PC-3 (cell line): ENCODE results near the gene KLHL36. TPM values are rescaled to one million over a fixed set of nuclear protein-coding genes. Genes with fewer than 3 reads are reported as not detected.

Experiments used
- ATAC-seq: fragments of 200-7000 bp; cut with Tn5 transposase; 2 replicates; pipeline ENCODE4 v1.9.1; 2020; ENCODE audit warnings: mild to moderate bottlenecking, moderate library complexity
- BruUV-seq: library from RNA; stranded (reverse); fragments of 400-500 nt; replicated peaks from 2 replicates; lab custom pipeline; 2021; lab: Mats Ljungman, UMichigan
- CTCF ChIA-PET: fragments of 300-600 bp; sonication (Branson Sonifier 250); formaldehyde crosslinking; loops from one replicate; lab custom pipeline; 2022; ENCODE audit warnings: antibody characterized with exemption; lab: Charles Lee
- POLR2A ChIA-PET: fragments of 300-600 bp; sonication (Branson Sonifier 250); formaldehyde crosslinking; loops from one replicate; lab custom pipeline; 2022; ENCODE audit warnings: antibody characterized with exemption; ENCODE audit not compliant: unreplicated experiment; lab: Charles Lee
- DNase-seq: peaks from one replicate; pipeline ENCODE4 v3.0.0-alpha.2; 2015
- H2AFZ ChIP-seq: fragments of 300-600 bp; sonication (generic); 2 replicates; pipeline ENCODE4 v1.6.0; 2016; ENCODE audit warnings: antibody characterized with exemption, low read length
- H3F3A ChIP-seq: fragments of 300-600 bp; sonication (generic); one replicate; pipeline ENCODE4 v1.6.0; 2017; ENCODE audit warnings: antibody characterized with exemption, low read length, control low read depth, mild to moderate bottlenecking; ENCODE audit not compliant: unreplicated experiment
- H3K27ac ChIP-seq: fragments of 300-600 bp; sonication (generic); 2 replicates; pipeline ENCODE4 v1.5.1; 2016; ENCODE audit warnings: mild to moderate bottlenecking, low read length
- H3K27me3 ChIP-seq: fragments of 300-600 bp; sonication (generic); 2 replicates; pipeline ENCODE4 v1.6.1; 2016; ENCODE audit warnings: low read length, mixed read lengths
- H3K36me3 ChIP-seq: fragments of 300-600 bp; sonication (generic); 2 replicates; pipeline ENCODE4 v1.6.1; 2016; ENCODE audit warnings: low read depth, mixed run types, low read length, mixed read lengths
- H3K4me1 ChIP-seq: fragments of 300-600 bp; sonication (generic); 2 replicates; pipeline ENCODE4 v1.5.1; 2016; ENCODE audit warnings: low read length; ENCODE audit not compliant: insufficient read depth
- H3K4me2 ChIP-seq: fragments of 300-600 bp; sonication (generic); 2 replicates; pipeline ENCODE4 v1.6.0; 2016; ENCODE audit warnings: low read length
- H3K4me3 ChIP-seq: fragments of 300-600 bp; sonication (generic); 2 replicates; pipeline ENCODE4 v1.5.1; 2016; ENCODE audit warnings: mild to moderate bottlenecking, low read length, mixed read lengths
- H3K79me2 ChIP-seq: fragments of 300-600 bp; sonication (generic); 2 replicates; pipeline ENCODE4 v1.6.1; 2017; ENCODE audit warnings: low read length, mixed read lengths
- H3K9ac ChIP-seq: fragments of 300-600 bp; sonication (generic); 2 replicates; pipeline ENCODE4 v1.6.0; 2016; ENCODE audit warnings: mild to moderate bottlenecking, low read length
- H3K9me2 ChIP-seq: fragments of 300-600 bp; sonication (generic); replicated peaks from 2 replicates; pipeline ENCODE4 v1.6.1; 2016; ENCODE audit warnings: mixed run types, low read length, mixed read lengths
- H3K9me3 ChIP-seq: fragments of 300-600 bp; sonication (generic); 2 replicates; pipeline ENCODE4 v1.6.1; 2016; ENCODE audit warnings: low read length, mixed read lengths
- H4K20me1 ChIP-seq: fragments of 300-600 bp; sonication (generic); 2 replicates; pipeline ENCODE4 v1.6.1; 2016; ENCODE audit warnings: low read length, mixed read lengths
- EZH2 ChIP-seq: fragments of 300-600 bp; sonication (generic); IDR thresholded peaks from one replicate; pipeline ENCODE4 v1.6.1; 2017; ENCODE audit warnings: antibody characterized with exemption, mild to moderate bottlenecking, low read length; ENCODE audit not compliant: unreplicated experiment
- EZH2phosphoT487 ChIP-seq: fragments of 300-600 bp; sonication (generic); IDR thresholded peaks from 2 replicates; pipeline ENCODE4 v1.6.1; 2018; ENCODE audit warnings: mild to moderate bottlenecking, antibody characterized with exemption, low read length, borderline replicate concordance
- intact Hi-C: fragments of 100-400 bp; cut with micrococcal nuclease; formaldehyde crosslinking; loops from 2 replicates; pipeline ENCODE4 v1.9.0; 2023
- total RNA-seq: library from RNA; depleted of rRNA; stranded (reverse); fragments of >200 nt; gene quantifications from 2 replicates; pipeline ENCODE4 v1.2.3, GENCODE V29; 2014
- TF ChIP-seq, protein P1 (sequence below): fragments of 300-600 bp; sonication (generic); conservative IDR thresholded peaks from 2 replicates; pipeline ENCODE4 v1.5.1; 2017; ENCODE audit warnings: antibody characterized with exemption, low read depth, mild to moderate bottlenecking, low read length

The KLHL36 gene
- total RNA-seq, 1 experiment from 2014 or later: 33.8 TPM

DNA sequence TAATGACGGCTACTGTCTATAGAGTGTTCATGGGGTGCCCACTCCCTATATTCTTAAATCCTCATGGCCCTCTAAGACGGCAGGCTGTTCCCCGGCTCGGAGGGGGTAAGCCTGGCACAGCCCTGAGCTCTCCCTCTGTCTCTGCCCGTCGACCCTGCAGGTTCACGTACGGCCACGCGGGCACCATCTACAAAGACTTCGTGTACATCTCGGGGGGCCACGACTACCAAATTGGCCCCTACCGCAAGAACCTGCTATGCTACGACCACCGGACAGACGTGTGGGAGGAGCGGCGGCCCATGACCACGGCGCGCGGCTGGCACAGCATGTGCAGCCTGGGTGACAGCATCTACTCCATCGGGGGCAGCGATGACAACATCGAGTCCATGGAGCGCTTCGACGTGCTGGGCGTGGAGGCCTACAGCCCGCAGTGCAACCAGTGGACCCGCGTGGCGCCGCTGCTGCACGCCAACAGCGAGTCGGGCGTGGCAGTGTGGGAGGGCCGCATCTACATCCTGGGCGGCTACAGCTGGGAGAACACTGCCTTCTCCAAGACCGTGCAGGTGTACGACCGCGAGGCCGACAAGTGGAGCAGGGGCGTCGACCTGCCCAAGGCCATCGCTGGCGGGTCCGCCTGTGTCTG is 13.2 kb downstream of the KLHL36 start:
- POLR2A ChIA-PET: interaction anchor here (0.7 kb wide), 1 partner anchor 58 kb away, joined by 6 read pairs; no protein-coding TSS in a partner anchor

DNA sequence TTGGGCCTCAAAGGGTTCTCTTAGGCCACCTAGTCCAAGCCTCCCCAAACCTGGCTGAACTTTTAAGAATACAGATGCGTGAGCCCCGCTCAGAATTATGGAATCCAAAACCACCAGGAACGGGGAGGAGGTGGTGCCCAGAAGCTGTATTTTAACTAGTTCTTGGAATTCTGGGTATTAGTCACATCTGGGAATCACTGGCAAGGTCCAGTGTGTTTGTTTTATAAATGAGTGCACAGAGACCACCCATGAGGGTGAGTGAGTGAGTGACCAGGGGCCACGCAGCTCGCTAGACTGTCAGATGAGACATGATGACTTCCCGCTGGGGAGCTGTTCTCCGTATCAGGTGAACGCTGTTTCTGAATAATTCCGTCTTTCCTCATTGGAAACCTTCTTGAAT is 14.2 kb downstream of the KLHL36 start:
- Histone ChIP-seq H3F3A (no peaks in the 10 kb centered on the region), H3K79me2 (no peaks in the 10 kb centered on the region), H3K4me3 (no peak overlapping the region), H3K27me3 (no peaks in the 10 kb centered on the region), H3K9me2 (no peaks in the 10 kb centered on the region), H3K4me2 (no peak overlapping the region), H3K4me1 (no peaks in the 10 kb centered on the region), H4K20me1 (no peaks in the 10 kb centered on the region), H3K27ac (no peak overlapping the region), H3K9me3 (no peaks in the 10 kb centered on the region), H3K36me3 (no peaks in the 10 kb centered on the region; the same call in 1 of the 2 replicates), H2AFZ (no peak overlapping the region), H3K9ac (no peak overlapping the region)
- intact Hi-C loops: no loop called here
- no TSS peak for BruUV-seq
- ATAC-seq (no peak), DNase-seq (no peak)
- ChIA-PET POLR2A (no interaction called here), CTCF (no interaction called here)
- TF ChIP-seq, protein P1, sequence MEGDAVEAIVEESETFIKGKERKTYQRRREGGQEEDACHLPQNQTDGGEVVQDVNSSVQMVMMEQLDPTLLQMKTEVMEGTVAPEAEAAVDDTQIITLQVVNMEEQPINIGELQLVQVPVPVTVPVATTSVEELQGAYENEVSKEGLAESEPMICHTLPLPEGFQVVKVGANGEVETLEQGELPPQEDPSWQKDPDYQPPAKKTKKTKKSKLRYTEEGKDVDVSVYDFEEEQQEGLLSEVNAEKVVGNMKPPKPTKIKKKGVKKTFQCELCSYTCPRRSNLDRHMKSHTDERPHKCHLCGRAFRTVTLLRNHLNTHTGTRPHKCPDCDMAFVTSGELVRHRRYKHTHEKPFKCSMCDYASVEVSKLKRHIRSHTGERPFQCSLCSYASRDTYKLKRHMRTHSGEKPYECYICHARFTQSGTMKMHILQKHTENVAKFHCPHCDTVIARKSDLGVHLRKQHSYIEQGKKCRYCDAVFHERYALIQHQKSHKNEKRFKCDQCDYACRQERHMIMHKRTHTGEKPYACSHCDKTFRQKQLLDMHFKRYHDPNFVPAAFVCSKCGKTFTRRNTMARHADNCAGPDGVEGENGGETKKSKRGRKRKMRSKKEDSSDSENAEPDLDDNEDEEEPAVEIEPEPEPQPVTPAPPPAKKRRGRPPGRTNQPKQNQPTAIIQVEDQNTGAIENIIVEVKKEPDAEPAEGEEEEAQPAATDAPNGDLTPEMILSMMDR: no peak
- TF ChIP-seq EZH2phosphoT487 (no peak), EZH2 (no peak)

More for the DNA sequence above, 13.2 kb downstream of the KLHL36 start:
- intact Hi-C loops: no loop called here
- Histone ChIP-seq H3K9me3 (no peaks in the 10 kb centered on the region), H3K27me3 (no peaks in the 10 kb centered on the region), H3K4me1 (no peaks in the 10 kb centered on the region), H2AFZ (no peak overlapping the region), H3F3A (no peaks in the 10 kb centered on the region), H3K79me2 (no peaks in the 10 kb centered on the region), H3K4me2 (no peak overlapping the region), H4K20me1 (no peaks in the 10 kb centered on the region), H3K4me3 (no peak overlapping the region), H3K27ac (no peak overlapping the region), H3K36me3 (no peaks in the 10 kb centered on the region; the same call in 1 of the 2 replicates), H3K9me2 (no peaks in the 10 kb centered on the region), H3K9ac (no peak overlapping the region)
- TF ChIP-seq EZH2: no peak
- no peak for TF ChIP-seq EZH2phosphoT487
- TF ChIP-seq, protein P1: no peak
- CTCF ChIA-PET: no interaction called here
- ATAC-seq (no peak), DNase-seq (no peak)
- no TSS peak for BruUV-seq

DNA sequence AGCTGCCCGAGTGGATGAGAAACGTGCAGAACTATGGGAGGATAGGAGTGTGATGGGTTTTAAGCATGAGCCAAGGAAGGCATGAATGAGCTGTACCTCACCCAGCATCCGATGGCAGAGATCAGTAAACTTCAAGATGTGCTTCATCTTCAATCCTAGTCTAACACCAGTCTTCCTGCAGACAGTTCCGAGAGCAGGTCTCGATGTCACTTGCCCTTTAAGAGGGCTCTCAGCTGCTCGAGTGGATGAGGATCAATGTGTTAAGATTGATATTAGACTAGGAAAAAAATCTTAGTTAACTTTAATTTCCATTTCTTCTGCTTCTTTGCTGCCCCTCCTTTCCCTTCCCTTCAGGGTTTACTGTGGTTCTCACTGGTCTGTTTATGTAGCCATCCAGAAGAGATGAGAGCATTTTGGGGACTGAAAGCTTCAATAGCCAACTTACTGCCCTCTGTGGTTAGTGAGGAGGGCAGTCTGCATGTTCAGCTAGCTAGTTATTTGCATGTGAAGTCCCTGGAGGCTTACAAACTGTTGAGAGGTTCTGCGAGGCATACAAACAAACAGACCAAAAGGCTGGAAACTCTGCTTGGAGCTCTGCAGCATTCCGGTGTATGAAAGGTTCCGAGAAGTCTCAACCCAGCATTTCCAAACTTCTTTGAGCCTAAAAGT is 15.3 kb downstream of the KLHL36 start:
- intact Hi-C loops: no loop called here
- no peak for DNase-seq
- no peak overlapping the region for H2AFZ ChIP-seq
- TF ChIP-seq EZH2phosphoT487 (no peak), EZH2 (no peak)
- TF ChIP-seq, protein P1: no peak
- no peaks in the 10 kb centered on the region for H3K9me3 ChIP-seq
- POLR2A ChIA-PET: interaction anchor here (0.7 kb wide), 1 partner anchor 40 kb away, joined by 5 read pairs; no protein-coding TSS in a partner anchor
- no peaks in the 10 kb centered on the region for H3K4me1 ChIP-seq
- no peak overlapping the region for H3K9ac ChIP-seq
- no peaks in the 10 kb centered on the region; the same call in 1 of the 2 replicates for H3K36me3 ChIP-seq
- no peak overlapping the region for H3K4me2 ChIP-seq
- CTCF ChIA-PET: no interaction called here
- no peaks in the 10 kb centered on the region for H3K27me3 ChIP-seq
- no peak overlapping the region for H3K4me3 ChIP-seq
- no peaks in the 10 kb centered on the region for H3K9me2 ChIP-seq
- no peak overlapping the region for H3K27ac ChIP-seq
- no peaks in the 10 kb centered on the region for H3F3A ChIP-seq
- H3K79me2 ChIP-seq: no peaks in the 10 kb centered on the region
- no TSS peak for BruUV-seq
- ATAC-seq: no peak
- H4K20me1 ChIP-seq: no peaks in the 10 kb centered on the region
